Measurements from ENCODE around the gene DTL. TPM values are rescaled to one million over a fixed set of nuclear protein-coding genes. Genes with fewer than 3 reads are reported as not detected.

DTL gene
- total RNA-seq, 1 experiment from 2014 or later: 41.0 TPM

- no TSS peak for BruUV-seq (replicated peaks)
Measured at GRCh38 chr1:212072047-212072446, 36.5 kb downstream of the DTL start.

More at GRCh38 chr1:212072047-212072446, 36.5 kb downstream of the DTL start:
- POLR2A ChIA-PET: interaction anchor here (1.0 kb wide), 1 partner anchor 536 kb away, joined by 3 read pairs; the partner anchor contains the start of gene ATF3
- CTCF ChIA-PET: interaction anchor here (2.1 to 4.4 kb wide), 5 partner anchors 37 to 385 kb away, joined by 8 to 122 read pairs (median 18); partner anchors contain the start of genes DTL and INTS7
- intact Hi-C loops (cut with micrococcal nuclease): loop anchor here (5.0 to 10.0 kb wide), 3 partner anchors 63 to 923 kb away; no protein-coding TSS in a partner anchor
- DNase-seq (ENCODE audit: low read depth, low spot score) (no peak), ATAC-seq (no peak)
- TF ChIP-seq TCF7L2 (IDR thresholded peaks at IDR 0.05; ENCODE audit: borderline replicate concordance, extremely low read depth, insufficient read depth, insufficient read length): no peak
- no peak for TF ChIP-seq CEBPB (IDR thresholded peaks at IDR 0.05; ENCODE audit: low read depth)
- TF ChIP-seq JUND (IDR thresholded peaks at IDR 0.05): no peak
- TF ChIP-seq SRF (IDR thresholded peaks at IDR 0.05; ENCODE audit: low read depth): no peak
- TF ChIP-seq, protein P1, sequence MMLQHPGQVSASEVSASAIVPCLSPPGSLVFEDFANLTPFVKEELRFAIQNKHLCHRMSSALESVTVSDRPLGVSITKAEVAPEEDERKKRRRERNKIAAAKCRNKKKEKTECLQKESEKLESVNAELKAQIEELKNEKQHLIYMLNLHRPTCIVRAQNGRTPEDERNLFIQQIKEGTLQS (IDR thresholded peaks at IDR 0.05): no peak
- TF ChIP-seq ZFX (IDR thresholded peaks at IDR 0.05): no peak
- TF ChIP-seq POLR2AphosphoS5 (IDR thresholded peaks at IDR 0.05; ENCODE audit: low read depth, low read length): no peak
- TF ChIP-seq YY1 (IDR thresholded peaks at IDR 0.05; ENCODE audit: extremely low read depth, insufficient replicate concordance, low read depth, low read length): no peak
- TF ChIP-seq EGR1 (IDR thresholded peaks at IDR 0.05; ENCODE audit: low read depth): no peak
- TF ChIP-seq, protein P2, sequence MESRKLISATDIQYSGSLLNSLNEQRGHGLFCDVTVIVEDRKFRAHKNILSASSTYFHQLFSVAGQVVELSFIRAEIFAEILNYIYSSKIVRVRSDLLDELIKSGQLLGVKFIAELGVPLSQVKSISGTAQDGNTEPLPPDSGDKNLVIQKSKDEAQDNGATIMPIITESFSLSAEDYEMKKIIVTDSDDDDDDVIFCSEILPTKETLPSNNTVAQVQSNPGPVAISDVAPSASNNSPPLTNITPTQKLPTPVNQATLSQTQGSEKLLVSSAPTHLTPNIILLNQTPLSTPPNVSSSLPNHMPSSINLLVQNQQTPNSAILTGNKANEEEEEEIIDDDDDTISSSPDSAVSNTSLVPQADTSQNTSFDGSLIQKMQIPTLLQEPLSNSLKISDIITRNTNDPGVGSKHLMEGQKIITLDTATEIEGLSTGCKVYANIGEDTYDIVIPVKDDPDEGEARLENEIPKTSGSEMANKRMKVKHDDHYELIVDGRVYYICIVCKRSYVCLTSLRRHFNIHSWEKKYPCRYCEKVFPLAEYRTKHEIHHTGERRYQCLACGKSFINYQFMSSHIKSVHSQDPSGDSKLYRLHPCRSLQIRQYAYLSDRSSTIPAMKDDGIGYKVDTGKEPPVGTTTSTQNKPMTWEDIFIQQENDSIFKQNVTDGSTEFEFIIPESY (IDR thresholded peaks at IDR 0.05; ENCODE audit: extremely low read depth, insufficient replicate concordance, low read length): no peak
- TF ChIP-seq FOSL1 (IDR thresholded peaks at IDR 0.05; ENCODE audit: low read depth): no peak
- no peak for TF ChIP-seq MAX (IDR thresholded peaks at IDR 0.05)
- TF ChIP-seq REST (IDR thresholded peaks at IDR 0.05; ENCODE audit: low read depth): no peak
- TF ChIP-seq ZNF274 (IDR thresholded peaks at IDR 0.05; ENCODE audit: low read depth, low read length): no peak
- TF ChIP-seq SIN3A (IDR thresholded peaks at IDR 0.05; ENCODE audit: low read depth): no peak
- TF ChIP-seq POLR2A (IDR thresholded peaks at IDR 0.05; ENCODE audit: borderline replicate concordance, extremely low read depth, insufficient read depth, insufficient read length): no peak
- H3K27ac ChIP-seq (ENCODE audit: low read depth, low read length): no peak overlapping the region
- H3K27me3 ChIP-seq (ENCODE audit: insufficient read depth, low read length): no peaks in the 10 kb centered on the region
- H3K79me2 ChIP-seq (ENCODE audit: insufficient read depth, low read length): 0 out of 2 replicates have a peak, but pooled peaks cover 3% of the 10 kb centered on the region
- no peaks in the 10 kb centered on the region; the same call in 1 of the 2 replicates for H4K20me1 ChIP-seq (ENCODE audit: insufficient read depth)
- RAD21 ChIA-PET (ENCODE audit: low non-redundant PET in 1 of 2, low total read pairs in 2 of 2, uncharacterized antibody in 2 of 2, unreplicated experiment in 2 of 2): interaction anchor here in 1 of 2 experiments (2.4 kb wide), 1 partner anchor 384 kb away, joined by 21 read pairs; no protein-coding TSS in a partner anchor
- no peaks in the 10 kb centered on the region for H3K4me1 ChIP-seq (ENCODE audit: control insufficient read depth in 1 of 2, insufficient read depth in 2 of 2, low read length in 2 of 2)
- H3K9me3 ChIP-seq (ENCODE audit: control insufficient read depth in 1 of 2, insufficient read depth in 1 of 2, low read depth in 1 of 2, low read length in 2 of 2): no peaks in the 10 kb centered on the region
- no peak overlapping the region for H2AFZ ChIP-seq (ENCODE audit: low read depth, low read length, poor library complexity, severe bottlenecking)
- H3K4me2 ChIP-seq (ENCODE audit: low read length): no peak overlapping the region
- H3K9ac ChIP-seq (ENCODE audit: low read length): no peak overlapping the region
- no peaks in the 10 kb centered on the region for H3K9me2 ChIP-seq (ENCODE audit: insufficient read depth)
- H3K36me3 ChIP-seq (ENCODE audit: control insufficient read depth in 1 of 2, insufficient read depth in 2 of 2, low read length in 2 of 2): peaks cover 7 to 40% of the 10 kb centered on the region in 2 experiments; a peak in 3 of 4 replicates
- H3K4me3 ChIP-seq (replicated peaks in 1 of 2; ENCODE audit: low read depth in 1 of 2, low read length in 2 of 2): no peak overlapping the region

All from HCT116 (cell line).